Panc1 (cell line): ENCODE data around the gene ENOSF1. TPM values are rescaled to one million over a fixed set of nuclear protein-coding genes. Genes with fewer than 3 reads are reported as not detected.

Source experiments
- ATAC-seq: fragments of 200-7000 bp; cut with Tn5 transposase; 2 replicates; pipeline ENCODE4 v1.9.1; 2020; ENCODE audit warnings: mild to moderate bottlenecking, moderate library complexity
- BruUV-seq: library from RNA; stranded (reverse); fragments of 400-500 nt; replicated peaks from 2 replicates; lab custom pipeline; 2021; lab: Mats Ljungman, UMichigan
- CTCF ChIA-PET: fragments of 300-600 bp; sonication (Branson Sonifier 250); formaldehyde crosslinking; loops from one replicate; lab custom pipeline; 2022; ENCODE audit warnings: antibody characterized with exemption; lab: Charles Lee
- POLR2A ChIA-PET: fragments of 300-600 bp; sonication (Branson Sonifier 250); formaldehyde crosslinking; loops from one replicate; lab custom pipeline; 2022; ENCODE audit warnings: antibody characterized with exemption; lab: Charles Lee
- DNase-seq: peaks from one replicate; pipeline ENCODE4 v3.0.0-alpha.2; 2010; ENCODE audit warnings: low read depth, low spot score
- H3K27ac ChIP-seq: 2 replicates; pipeline ENCODE4 v1.5.1; 2011; ENCODE audit warnings: mild to moderate bottlenecking, low read length, inconsistent platforms
- H3K27me3 ChIP-seq: fragments of 200-500 bp; sonication (Bioruptor generic); 2 replicates; pipeline ENCODE4 v1.6.0; 2014; ENCODE audit warnings: low read length, inconsistent platforms; ENCODE audit not compliant: control insufficient read depth, insufficient read depth
- H3K36me3 ChIP-seq: fragments of 200-500 bp; sonication (Bioruptor generic); 2 replicates; pipeline ENCODE4 v1.5.1; 2014; ENCODE audit warnings: inconsistent platforms, mild to moderate bottlenecking, low read length, moderate library complexity; ENCODE audit not compliant: control insufficient read depth, insufficient read depth
- H3K4me1 ChIP-seq: 2 replicates; pipeline ENCODE4 v1.5.1; 2011; ENCODE audit warnings: inconsistent platforms, mild to moderate bottlenecking, low read length, moderate library complexity; ENCODE audit not compliant: control insufficient read depth, insufficient read depth
- H3K4me3 ChIP-seq, 2 experiments: 2 replicates each; pipeline ENCODE4 v1.5.1; 2011 to 2012; ENCODE audit warnings: low read depth in 2 of 2, low read length in 2 of 2, mild to moderate bottlenecking in 2 of 2, inconsistent platforms in 1 of 2, moderate library complexity in 1 of 2
- H3K9me3 ChIP-seq: fragments of 200-500 bp; sonication (Bioruptor generic); 2 replicates; pipeline ENCODE4 v1.5.1; 2014; ENCODE audit warnings: low read depth, mild to moderate bottlenecking, inconsistent platforms, low read length, moderate library complexity; ENCODE audit not compliant: control insufficient read depth, insufficient read depth
- CTCF ChIP-seq: fragments of 450-650 bp; IDR thresholded peaks from 2 replicates; pipeline ENCODE4 v1.5.1; 2017; ENCODE audit warnings: mild to moderate bottlenecking
- POLR2AphosphoS5 ChIP-seq: IDR thresholded peaks from 2 replicates; pipeline ENCODE4 v1.6.1; 2012; ENCODE audit warnings: mild to moderate bottlenecking, low read depth, low read length, moderate library complexity
- REST ChIP-seq, 2 experiments: IDR thresholded peaks; 2 replicates each; pipeline ENCODE4 v1.6.1; 2011 to 2012; ENCODE audit warnings: low read depth in 2 of 2, control low read depth in 1 of 2, low read length in 1 of 2, mild to moderate bottlenecking in 1 of 2, moderate library complexity in 1 of 2; ENCODE audit not compliant: insufficient read depth in 1 of 2
- SIN3A ChIP-seq: IDR thresholded peaks from 2 replicates; pipeline ENCODE4 v1.6.1; 2012; ENCODE audit warnings: low read depth, mild to moderate bottlenecking, low read length, moderate library complexity, borderline replicate concordance; ENCODE audit not compliant: insufficient read depth
- TCF7L2 ChIP-seq: IDR thresholded peaks from 2 replicates; pipeline ENCODE4 v1.6.1; 2011; ENCODE audit warnings: mild to moderate bottlenecking, low read depth, low read length, inconsistent platforms
- in situ Hi-C: cut with HindIII; loops from 2 replicates; pipeline ENCODE4 v1.10.0; 2016; ENCODE audit warnings: low sequenced_read_pairs, low pct_unique_long_range_greater_than_20kb
- intact Hi-C: fragments of 100-400 bp; cut with micrococcal nuclease; formaldehyde crosslinking; loops from one replicate; pipeline ENCODE4 v1.10.0; 2022; ENCODE audit not compliant: unreplicated experiment
- total RNA-seq: library from RNA; stranded (reverse); gene quantifications from one replicate; pipeline ENCODE4 v1.2.1, GENCODE V29; 2021; ENCODE audit not compliant: unreplicated experiment

The ENOSF1 gene
- total RNA-seq, 1 experiment from 2014 or later = 53.7 TPM

GRCh38 chr18:709771-710170 lies 2.7 kb downstream of the ENOSF1 start:
- H3K27me3 ChIP-seq = no peaks in the 10 kb centered on the region
- no peak for DNase-seq
- intact Hi-C loops (loop anchor here (10.0 kb wide), 2 partner anchors 85 to 125 kb away; no protein-coding TSS in a partner anchor), in situ Hi-C loops (no loop called here)
- no peaks in the 10 kb centered on the region for H3K9me3 ChIP-seq
- H3K36me3 ChIP-seq = no peaks in the 10 kb centered on the region; the same call in 1 of the 2 replicates
- H3K27ac ChIP-seq = no peak overlapping the region
- H3K4me3 ChIP-seq = no peak overlapping the region
- POLR2A ChIA-PET = no interaction called here
- H3K4me1 ChIP-seq = peaks cover 7% of the 10 kb centered on the region; the same call in 1 of the 2 replicates
- CTCF ChIA-PET = no interaction called here
- TF ChIP-seq TCF7L2 = no peak
- TF ChIP-seq CTCF = no peak
- no peak for TF ChIP-seq REST (IDR thresholded peaks at IDR 0.05; ENCODE audit: insufficient read depth in 1 of 2, low read depth in 2 of 2, low read length in 1 of 2)
- TF ChIP-seq POLR2AphosphoS5 = no peak
- no peak for TF ChIP-seq SIN3A
- no TSS peak for BruUV-seq
- ATAC-seq = no peak

- intact Hi-C loops = no loop called here
- Histone ChIP-seq H3K27ac (no peak overlapping the region), H3K36me3 (no peaks in the 10 kb centered on the region; the same call in 1 of the 2 replicates), H3K27me3 (no peaks in the 10 kb centered on the region), H3K9me3 (no peaks in the 10 kb centered on the region), H3K4me3 (no peak overlapping the region), H3K4me1 (peaks cover 13% of the 10 kb centered on the region)
- DNase-seq (no peak), ATAC-seq (no peak)
- ChIA-PET POLR2A (no interaction called here), CTCF (interaction anchor here (0.6 kb wide), 1 partner anchor 17 kb away, joined by 6 read pairs; no protein-coding TSS in a partner anchor)
- TF ChIP-seq CTCF (no peak), TCF7L2 (no peak), SIN3A (no peak), REST (IDR thresholded peaks at IDR 0.05; ENCODE audit: insufficient read depth in 1 of 2, low read depth in 2 of 2, low read length in 1 of 2) (no peak), POLR2AphosphoS5 (no peak)
- in situ Hi-C loops = no loop called here
- BruUV-seq = no TSS peak
These were observed 4.3 kb downstream of the ENOSF1 start for GRCh38 chr18:708096-708495.
